VCaP (cell line): Measurements from ENCODE around the gene SIK3.
A peak's percentile ranks its signal among the peaks of the same experiment; 100 is the strongest.

Source experiments
- H3K27ac ChIP-seq: fragments of 450-650 bp; 2 replicates; pipeline ENCODE4 v1.5.1; 2017
- TF ChIP-seq, protein P1 (sequence below): fragments of 450-650 bp; conservative IDR thresholded peaks from 2 replicates; pipeline ENCODE4 v1.5.1; 2017; ENCODE audit warnings: mild to moderate bottlenecking, moderate library complexity

Gene SIK3

DNA sequence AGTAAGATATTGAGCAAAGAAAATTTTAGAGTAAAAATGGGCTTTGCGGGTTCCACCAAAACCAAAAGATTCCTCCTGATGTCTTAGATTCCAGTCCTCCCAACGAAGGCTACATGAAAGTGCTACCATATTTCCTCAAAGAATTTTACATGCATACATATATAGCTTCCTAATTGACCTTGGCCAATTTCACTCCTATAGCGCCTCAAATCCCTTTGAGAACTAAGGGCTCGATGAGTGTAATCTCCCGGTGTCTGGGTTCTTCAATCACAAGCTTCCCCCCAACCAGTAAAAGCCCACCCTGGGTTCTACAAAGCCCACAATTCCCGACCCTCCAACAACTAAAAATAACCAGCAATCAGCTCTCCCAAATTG lies 1.2 kb downstream of the SIK3 start:
- H3K27ac ChIP-seq, result peak overlapping the region; percentile 94; the same call in 1 of the 2 replicates
- TF ChIP-seq, protein P1, sequence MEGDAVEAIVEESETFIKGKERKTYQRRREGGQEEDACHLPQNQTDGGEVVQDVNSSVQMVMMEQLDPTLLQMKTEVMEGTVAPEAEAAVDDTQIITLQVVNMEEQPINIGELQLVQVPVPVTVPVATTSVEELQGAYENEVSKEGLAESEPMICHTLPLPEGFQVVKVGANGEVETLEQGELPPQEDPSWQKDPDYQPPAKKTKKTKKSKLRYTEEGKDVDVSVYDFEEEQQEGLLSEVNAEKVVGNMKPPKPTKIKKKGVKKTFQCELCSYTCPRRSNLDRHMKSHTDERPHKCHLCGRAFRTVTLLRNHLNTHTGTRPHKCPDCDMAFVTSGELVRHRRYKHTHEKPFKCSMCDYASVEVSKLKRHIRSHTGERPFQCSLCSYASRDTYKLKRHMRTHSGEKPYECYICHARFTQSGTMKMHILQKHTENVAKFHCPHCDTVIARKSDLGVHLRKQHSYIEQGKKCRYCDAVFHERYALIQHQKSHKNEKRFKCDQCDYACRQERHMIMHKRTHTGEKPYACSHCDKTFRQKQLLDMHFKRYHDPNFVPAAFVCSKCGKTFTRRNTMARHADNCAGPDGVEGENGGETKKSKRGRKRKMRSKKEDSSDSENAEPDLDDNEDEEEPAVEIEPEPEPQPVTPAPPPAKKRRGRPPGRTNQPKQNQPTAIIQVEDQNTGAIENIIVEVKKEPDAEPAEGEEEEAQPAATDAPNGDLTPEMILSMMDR, result no peak

DNA sequence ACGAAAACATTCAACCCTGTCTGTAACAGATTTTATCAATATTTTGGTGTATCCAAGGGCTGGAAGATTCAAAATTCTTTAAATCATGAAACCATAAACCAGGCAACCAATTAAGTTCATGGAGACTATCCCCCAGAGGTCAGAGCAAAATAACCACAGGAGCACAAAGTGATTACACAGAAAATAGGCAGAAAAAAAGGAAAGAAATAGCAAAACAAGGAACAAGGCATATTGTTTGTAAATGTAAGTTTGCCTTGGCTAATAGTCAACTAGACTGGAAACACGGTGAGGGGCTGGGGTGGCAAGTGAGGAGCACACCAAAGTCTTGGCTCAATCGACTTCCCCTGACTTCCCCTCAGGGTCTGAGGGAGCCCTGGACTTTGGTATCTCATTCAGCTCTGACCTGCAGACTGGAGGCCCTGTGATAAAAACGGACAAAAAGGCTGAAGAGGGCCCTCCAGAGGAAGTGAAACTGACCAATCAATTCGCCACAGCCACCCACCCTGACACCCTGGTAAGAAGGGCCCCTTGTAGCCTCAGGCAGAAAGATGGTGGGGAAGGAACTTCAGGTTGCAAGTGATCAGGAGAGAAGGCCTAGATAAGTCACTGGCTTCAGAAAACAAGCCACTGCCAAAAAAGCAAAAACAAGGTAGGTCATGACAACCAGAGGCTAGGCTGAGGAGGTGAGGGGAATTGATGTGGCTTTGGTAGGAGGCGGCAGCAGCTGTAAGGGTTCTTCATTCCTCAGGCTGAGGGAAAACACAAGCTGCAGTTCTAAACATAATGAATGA lies 1.8 kb downstream of the SIK3 start:
- TF ChIP-seq, protein P1, result no peak
- H3K27ac ChIP-seq, result no peak overlapping the region

DNA sequence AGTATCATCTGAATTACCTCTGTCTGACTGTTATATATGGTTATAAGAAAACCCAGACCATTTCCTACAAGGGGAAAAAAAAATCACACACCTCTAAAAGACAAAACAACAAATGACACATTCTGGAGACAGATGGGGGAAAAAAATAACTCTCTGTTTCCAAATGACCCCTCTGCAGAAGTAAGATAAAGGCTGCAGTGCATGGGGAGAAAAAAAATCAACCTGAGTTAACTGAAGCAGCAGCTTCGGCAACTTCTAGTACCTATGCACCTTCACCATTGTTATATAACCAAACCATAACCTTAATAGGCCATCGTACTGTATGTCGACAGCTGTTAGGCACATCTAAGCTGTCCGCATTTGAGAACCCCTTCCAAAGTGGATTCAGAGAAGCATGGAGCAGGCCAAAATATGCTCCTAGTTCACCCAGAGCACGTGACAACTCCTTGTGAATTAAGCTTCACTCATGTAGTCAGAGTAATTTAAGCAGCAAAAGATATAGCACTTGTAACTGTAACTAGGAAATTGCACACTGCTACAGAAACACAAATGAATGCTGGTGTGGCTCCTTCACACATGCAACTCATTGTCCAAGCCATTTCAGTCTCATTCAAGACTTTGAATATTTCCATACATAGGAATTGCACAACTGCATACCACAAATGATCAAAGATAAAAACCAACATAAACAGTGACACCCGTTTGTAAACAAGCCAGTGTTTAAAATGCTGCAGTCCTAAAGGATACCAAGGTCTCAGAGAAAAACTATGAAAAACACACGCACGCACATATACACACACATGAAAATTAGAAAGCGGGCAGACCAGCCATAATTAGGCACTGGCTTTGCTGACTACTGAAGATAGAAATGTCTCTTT lies 2.7 kb downstream of the SIK3 start:
- TF ChIP-seq, protein P1, result no peak
- H3K27ac ChIP-seq, result no peak overlapping the region

DNA sequence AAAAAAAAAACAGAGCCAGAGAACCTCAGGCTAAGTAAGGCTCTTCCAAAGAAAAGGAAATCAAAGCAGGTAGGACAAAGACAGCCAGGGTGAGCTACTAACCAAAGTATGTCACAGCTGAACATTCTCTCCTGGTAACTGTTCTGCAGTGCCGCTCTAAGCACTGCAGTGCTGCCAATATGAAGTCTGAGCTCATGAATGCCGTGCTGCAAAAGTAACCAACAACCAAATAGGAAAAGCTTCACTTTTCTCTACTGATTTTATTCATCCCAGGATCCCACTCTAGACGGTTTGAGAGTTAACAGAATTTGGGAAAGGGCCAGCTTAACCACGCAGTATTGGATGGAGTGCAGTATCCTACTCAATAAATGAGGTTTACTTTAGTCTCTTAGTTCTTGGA lies 3.5 kb downstream of the SIK3 start:
- TF ChIP-seq, protein P1, result no peak
- no peak overlapping the region for H3K27ac ChIP-seq

- TF ChIP-seq, protein P1, result no peak
- H3K27ac ChIP-seq, result no peak overlapping the region
Observed at GRCh38 chr11:117092951-117093590, 5.2 kb downstream of the SIK3 start.

DNA sequence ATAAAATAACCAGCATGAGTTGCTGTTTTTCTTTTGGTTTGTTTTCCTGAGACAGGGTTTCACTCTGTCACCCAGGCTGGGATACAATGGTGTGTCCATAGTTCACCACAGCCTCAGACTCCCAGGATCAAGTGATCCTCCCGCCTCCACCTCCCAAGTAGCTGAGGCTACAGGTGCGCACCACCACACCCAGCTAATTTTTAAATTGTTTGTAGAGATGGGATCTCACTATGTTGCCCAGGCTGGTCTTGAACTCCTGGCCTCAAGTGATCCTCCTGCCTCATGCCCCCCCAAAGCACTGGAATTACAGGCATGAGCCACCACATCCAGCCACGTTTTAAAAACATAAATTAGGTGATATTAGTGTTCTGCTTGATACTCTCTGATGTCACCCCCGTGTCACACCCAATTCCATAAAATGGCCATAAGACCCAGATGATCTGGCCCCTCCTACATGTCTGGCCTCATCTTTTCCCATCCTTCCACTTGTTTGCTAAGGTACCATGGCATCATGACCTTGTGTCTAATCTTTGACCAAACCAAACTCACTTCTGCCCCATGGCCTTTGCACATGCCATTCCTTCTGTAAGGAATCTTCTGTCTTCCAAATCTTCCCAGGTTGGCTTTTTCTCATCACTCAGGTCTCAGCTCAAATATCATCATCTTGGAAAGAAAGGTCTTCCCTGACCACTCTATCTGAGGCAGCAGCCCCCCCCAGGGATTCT lies 6.3 kb downstream of the SIK3 start:
- TF ChIP-seq, protein P1, result no peak
- H3K27ac ChIP-seq, result no peak overlapping the region
